OCI-LY7 (cell line): ENCODE data around the gene TMEM212. TPM values are rescaled to one million over a fixed set of nuclear protein-coding genes. Genes with fewer than 3 reads are reported as not detected.

Experiments used
- BruUV-seq: library from RNA; stranded (reverse); fragments of 400-500 nt; replicated peaks from 2 replicates; lab custom pipeline; 2021; lab: Mats Ljungman, UMichigan
- CTCF ChIA-PET: fragments of 300-600 bp; sonication (Branson Sonifier 250); formaldehyde crosslinking; loops from one replicate; lab custom pipeline; 2022; ENCODE audit warnings: antibody characterized with exemption; ENCODE audit not compliant: unreplicated experiment; lab: Charles Lee
- POLR2A ChIA-PET: fragments of 300-600 bp; sonication (Branson Sonifier 250); formaldehyde crosslinking; loops from one replicate; lab custom pipeline; 2022; ENCODE audit warnings: antibody characterized with exemption; lab: Charles Lee
- DNase-seq: peaks from one replicate; pipeline ENCODE4 v3.0.0-alpha.2; 2015; ENCODE audit warnings: low spot score
- H2AFZ ChIP-seq: fragments of 200-600 bp; sonication (generic), shearing (Covaris generic); 2 replicates; pipeline ENCODE4 v1.6.1; 2014; ENCODE audit warnings: mild to moderate bottlenecking, antibody characterized with exemption, low read length, moderate library complexity
- H3K27ac ChIP-seq: fragments of 200-600 bp; sonication (generic); 2 replicates; pipeline ENCODE4 v1.5.1; 2014; ENCODE audit warnings: mixed run types, low read depth, mild to moderate bottlenecking, moderate library complexity, low read length, inconsistent platforms; ENCODE audit not compliant: poor library complexity, severe bottlenecking
- H3K36me3 ChIP-seq: fragments of 200-600 bp; sonication (generic); 2 replicates; pipeline ENCODE4 v1.6.1; 2014; ENCODE audit warnings: mild to moderate bottlenecking, antibody characterized with exemption, low read length, moderate library complexity, mixed read lengths; ENCODE audit not compliant: insufficient read depth
- H3K4me1 ChIP-seq: fragments of 200-600 bp; sonication (generic); 2 replicates; pipeline ENCODE4 v1.5.1; 2014; ENCODE audit warnings: mild to moderate bottlenecking, low read length; ENCODE audit not compliant: insufficient read depth, poor library complexity, severe bottlenecking
- H3K4me2 ChIP-seq: fragments of 200-600 bp; sonication (generic); 2 replicates; pipeline ENCODE4 v1.6.1; 2014; ENCODE audit warnings: mild to moderate bottlenecking, low read length
- H3K4me3 ChIP-seq: fragments of 200-600 bp; sonication (generic); 2 replicates; pipeline ENCODE4 v1.5.1; 2014; ENCODE audit warnings: mild to moderate bottlenecking, low read depth, low read length; ENCODE audit not compliant: poor library complexity, severe bottlenecking
- H3K79me2 ChIP-seq: fragments of 200-600 bp; sonication (generic); 2 replicates; pipeline ENCODE4 v1.6.1; 2016; ENCODE audit warnings: low read depth, mild to moderate bottlenecking, low read length, moderate library complexity, mixed read lengths; ENCODE audit not compliant: insufficient read depth
- H3K9me2 ChIP-seq: fragments of 200-600 bp; sonication (generic); 2 replicates; pipeline ENCODE4 v1.6.1; 2016; ENCODE audit warnings: mild to moderate bottlenecking, low read length, mixed read lengths; ENCODE audit not compliant: insufficient read depth
- H3K9me3 ChIP-seq: fragments of 200-600 bp; sonication (generic); 2 replicates; pipeline ENCODE4 v1.6.1; 2014; ENCODE audit warnings: mild to moderate bottlenecking, mixed run types, low read length, mixed read lengths
- H4K20me1 ChIP-seq: fragments of 200-600 bp; sonication (generic); 2 replicates; pipeline ENCODE4 v1.6.1; 2014; ENCODE audit warnings: mild to moderate bottlenecking, antibody characterized with exemption, low read length, moderate library complexity, mixed read lengths; ENCODE audit not compliant: insufficient read depth
- CTCF ChIP-seq: fragments of 200-600 bp; sonication (generic); conservative IDR thresholded peaks from 2 replicates; pipeline ENCODE4 v1.5.1; 2014; ENCODE audit warnings: mild to moderate bottlenecking, antibody characterized with exemption, low read length, moderate library complexity, mixed read lengths
- EZH2phosphoT487 ChIP-seq: fragments of 200-600 bp; sonication (generic); IDR thresholded peaks from 2 replicates; pipeline ENCODE4 v1.6.1; 2018; ENCODE audit warnings: low read depth, borderline replicate concordance, mild to moderate bottlenecking, mixed run types, antibody characterized with exemption, low read length, moderate library complexity, mixed read lengths
- intact Hi-C: fragments of 100-400 bp; cut with micrococcal nuclease; formaldehyde crosslinking; loops from one replicate; pipeline ENCODE4 v1.10.0; 2022; ENCODE audit not compliant: unreplicated experiment
- total RNA-seq, 2 experiments: library from RNA; depleted of rRNA in 1 of 2; stranded (reverse); fragments of >200 nt in 1 of 2; shearing (Covaris generic) in 1 of 2; gene quantifications; 2 replicates each; pipeline ENCODE4 v1.2.3, GENCODE V29; 2014 to 2022

The TMEM212 gene
- total RNA-seq, 2 experiments from 2014 or later = not detected

- Histone ChIP-seq H3K4me2 (no peak overlapping the region), H3K36me3 (no peaks in the 10 kb centered on the region), H3K27ac (no peak overlapping the region), H4K20me1 (no peaks in the 10 kb centered on the region), H3K4me1 (no peaks in the 10 kb centered on the region), H3K9me2 (no peaks in the 10 kb centered on the region), H3K9me3 (no peaks in the 10 kb centered on the region), H2AFZ (no peak overlapping the region), H3K4me3 (no peak overlapping the region), H3K79me2 (no peaks in the 10 kb centered on the region)
- TF ChIP-seq EZH2phosphoT487 (no peak), CTCF (no peak)
- POLR2A ChIA-PET = interaction anchor here (0.6 to 1.1 kb wide), 2 partner anchors 17 to 996 kb away, joined by 3 to 5 read pairs; no protein-coding TSS in a partner anchor
- CTCF ChIA-PET = no interaction called here
- intact Hi-C loops = no loop called here
- DNase-seq = no peak
- BruUV-seq = no TSS peak
Observed at GRCh38 chr3:171821778-171822358, 21.3 kb upstream of the TMEM212 start.

GRCh38 chr3:171822431-171823106 is 20.6 kb upstream of the TMEM212 start:
- Histone ChIP-seq H3K4me3 (no peak overlapping the region), H3K27ac (no peak overlapping the region), H4K20me1 (no peaks in the 10 kb centered on the region), H2AFZ (no peak overlapping the region), H3K36me3 (no peaks in the 10 kb centered on the region), H3K4me1 (no peaks in the 10 kb centered on the region), H3K79me2 (no peaks in the 10 kb centered on the region), H3K9me2 (no peaks in the 10 kb centered on the region), H3K9me3 (no peaks in the 10 kb centered on the region), H3K4me2 (no peak overlapping the region)
- ChIA-PET POLR2A (interaction anchor here (1.1 kb wide), 1 partner anchor 17 kb away, joined by 5 read pairs; no protein-coding TSS in a partner anchor), CTCF (no interaction called here)
- TF ChIP-seq CTCF = no peak
- TF ChIP-seq EZH2phosphoT487 = no peak
- no peak for DNase-seq
- BruUV-seq = no TSS peak
- intact Hi-C loops = no loop called here

GRCh38 chr3:171824116-171824515 is 19.0 kb upstream of the TMEM212 start:
- Histone ChIP-seq H3K4me2 (no peak overlapping the region), H4K20me1 (no peaks in the 10 kb centered on the region), H3K79me2 (no peaks in the 10 kb centered on the region), H3K4me3 (no peak overlapping the region), H3K4me1 (no peaks in the 10 kb centered on the region), H2AFZ (no peak overlapping the region), H3K27ac (no peak overlapping the region), H3K9me2 (no peaks in the 10 kb centered on the region), H3K9me3 (no peaks in the 10 kb centered on the region), H3K36me3 (no peaks in the 10 kb centered on the region)
- BruUV-seq = no TSS peak
- intact Hi-C loops = no loop called here
- TF ChIP-seq CTCF (no peak), EZH2phosphoT487 (no peak)
- no peak for DNase-seq
- ChIA-PET CTCF (no interaction called here), POLR2A (no interaction called here)
